Mucosa of gallbladder (tissue), 1 donor: ENCODE measurements around the gene GPR161. TPM values are rescaled to one million over a fixed set of nuclear protein-coding genes. Genes with fewer than 3 reads are reported as not detected.

ENCODE experiments used
- DNase-seq: peaks from one replicate; pipeline ENCODE4 v3.0.0-alpha.2; 2020; ENCODE audit warnings: low spot score
- total RNA-seq: library from RNA; stranded (reverse); gene quantifications from one replicate; pipeline ENCODE4 v1.2.1, GENCODE V29; 2021
- donor health status: DM: no; HTN: no; CAD: no.

Gene GPR161
- total RNA-seq, 1 donor from 2014 or later: 13.9 TPM

- no peak for DNase-seq
These were observed 25.7 kb downstream of the GPR161 start for GRCh38 chr1:168110896-168111545.

DNA sequence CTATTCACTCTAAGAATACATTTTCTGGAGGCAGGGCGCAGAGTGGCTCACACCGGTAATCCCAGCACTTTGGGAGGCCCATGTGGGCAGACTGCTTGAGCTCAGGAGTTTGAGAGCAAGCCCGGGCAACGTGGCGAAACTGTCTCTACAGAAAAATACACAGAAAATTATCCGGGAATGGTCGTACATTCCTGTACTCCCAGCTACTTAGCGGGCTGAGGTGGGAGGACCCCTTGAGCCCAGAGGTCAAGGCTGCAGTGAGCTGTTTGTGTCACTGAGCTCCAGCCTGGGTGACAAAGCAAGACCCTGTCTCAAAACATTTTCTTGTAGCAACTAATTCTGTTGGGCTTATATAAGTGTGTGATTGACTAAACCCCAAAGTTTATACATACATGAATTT, 30.5 kb downstream of the GPR161 start:
- DNase-seq: no peak

GRCh38 chr1:168105846-168106245, 30.9 kb downstream of the GPR161 start:
- no peak for DNase-seq

DNA sequence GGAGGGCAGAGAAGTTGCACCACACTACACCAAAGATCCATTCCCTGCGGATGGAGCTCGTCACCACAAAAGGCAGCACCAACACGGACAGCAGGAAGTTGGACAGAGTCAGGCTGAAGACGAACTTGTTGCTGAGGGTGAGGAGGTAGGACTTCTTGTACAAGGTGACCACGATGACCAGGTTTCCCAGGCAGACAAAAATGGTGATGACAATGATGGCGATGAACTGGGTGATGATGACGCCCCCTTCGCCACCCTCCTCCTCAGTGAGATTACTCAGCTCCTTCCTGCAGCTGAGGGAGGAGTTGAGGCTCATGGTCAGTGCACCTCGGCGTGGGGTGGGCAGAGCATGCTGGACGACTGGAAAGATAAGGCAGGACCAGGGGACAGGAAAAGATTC, 32.2 kb downstream of the GPR161 start:
- DNase-seq: no peak

GRCh38 chr1:168102487-168102886, 34.2 kb downstream of the GPR161 start:
- DNase-seq: no peak

DNA sequence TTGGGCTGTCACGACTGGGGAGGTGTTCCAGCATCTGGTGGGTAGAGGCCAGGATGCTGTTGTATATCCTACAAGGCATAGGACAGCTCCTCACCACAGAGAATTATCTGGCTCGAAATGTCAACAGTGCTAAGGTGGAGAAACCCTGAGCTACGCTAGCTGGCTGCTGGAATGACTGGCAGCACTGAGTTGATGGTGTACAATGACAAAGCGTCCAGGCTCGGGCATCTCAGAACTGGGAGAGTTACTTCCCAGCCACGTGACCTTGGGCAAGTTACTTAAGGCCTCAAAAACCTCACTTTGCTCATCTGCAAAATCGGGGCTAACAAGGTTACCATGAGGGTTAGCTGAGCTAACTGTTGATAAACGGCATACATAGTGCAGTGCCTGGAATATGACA, 35.4 kb downstream of the GPR161 start:
- no peak for DNase-seq

- DNase-seq: no peak
These were observed 36.3 kb downstream of the GPR161 start for GRCh38 chr1:168100315-168101002.

GRCh38 chr1:168099337-168099801, 37.4 kb downstream of the GPR161 start:
- DNase-seq: no peak

DNA sequence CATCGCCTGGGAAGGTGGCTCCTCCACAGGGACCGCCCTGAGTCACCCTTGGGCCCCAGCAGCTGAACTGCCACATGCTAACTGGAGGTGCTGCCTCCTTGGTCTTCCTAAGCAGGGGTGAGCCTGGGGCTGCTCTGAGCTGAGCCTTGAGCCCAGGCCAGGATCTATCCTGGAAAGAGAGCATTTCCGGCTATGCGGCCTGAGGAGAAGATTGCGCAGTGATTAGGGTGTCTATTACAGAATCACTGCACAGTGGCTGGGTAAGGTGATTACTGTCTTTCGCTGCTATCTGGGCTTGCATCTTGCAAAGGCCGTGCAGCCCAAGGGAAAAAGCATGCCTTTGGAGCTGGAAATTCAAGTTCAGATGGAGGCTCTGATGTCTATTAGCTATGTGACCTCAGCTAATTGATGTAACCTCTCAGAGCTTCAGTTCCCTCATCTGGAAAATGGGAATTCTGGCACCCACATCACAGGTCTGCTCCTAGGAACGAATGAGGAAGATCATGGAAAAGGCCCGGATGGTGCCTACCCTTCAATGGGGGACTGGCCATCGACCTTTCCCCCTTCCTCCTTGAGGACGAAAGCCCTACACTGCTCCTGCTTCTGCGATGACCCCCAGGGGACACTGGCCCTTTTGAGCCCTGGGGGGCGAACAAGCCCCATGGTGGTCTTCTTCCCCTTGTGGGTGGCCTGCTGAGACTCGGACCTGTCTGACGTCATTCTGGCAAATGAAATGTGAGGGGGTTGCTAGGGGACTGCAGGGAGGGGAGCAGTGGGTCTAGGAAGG, 38.0 kb downstream of the GPR161 start:
- no peak for DNase-seq

- DNase-seq: no peak
These were observed 38.7 kb downstream of the GPR161 start for GRCh38 chr1:168097921-168098528.

DNA sequence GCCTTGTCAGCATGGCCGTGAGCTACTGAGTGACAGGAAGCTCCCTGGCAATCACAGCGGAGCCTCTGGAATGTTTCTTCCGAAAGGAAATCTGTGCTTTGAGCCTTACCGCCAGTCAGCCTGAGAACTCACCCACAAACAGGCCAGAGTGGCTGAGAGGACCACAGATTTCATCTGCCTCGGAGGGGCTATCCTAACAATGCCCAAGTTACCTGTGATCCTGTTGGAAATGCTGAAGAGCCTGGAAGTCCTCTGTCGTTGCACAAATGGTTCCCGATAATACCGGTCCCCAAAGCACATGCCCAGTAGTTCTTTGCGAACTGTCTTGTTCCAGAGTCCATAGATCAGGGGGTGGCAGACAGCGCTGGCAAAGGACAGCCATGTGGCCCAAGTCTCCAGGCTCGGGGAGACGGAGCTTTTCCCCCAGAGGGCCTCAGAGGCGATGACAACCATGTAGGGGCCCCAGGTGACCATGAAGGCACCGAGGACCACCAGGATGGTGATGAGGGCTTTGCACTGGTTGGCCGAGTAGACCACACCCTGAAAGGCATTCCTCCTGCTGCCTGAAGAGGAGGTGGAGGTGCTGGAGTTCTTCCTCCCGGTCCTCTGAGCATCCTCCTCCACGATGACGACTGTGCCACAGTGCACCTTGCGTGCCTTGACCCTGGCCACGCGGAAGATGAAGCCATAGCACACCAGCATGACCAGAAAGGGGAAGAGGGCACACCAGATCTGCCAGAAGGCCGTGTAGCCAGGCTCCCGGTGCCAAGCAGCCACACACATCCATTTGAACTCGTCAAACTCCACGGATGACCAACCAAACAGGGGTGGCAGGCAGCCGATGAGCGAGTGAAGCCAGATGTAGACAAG, 40.2 kb downstream of the GPR161 start:
- no peak for DNase-seq

DNA sequence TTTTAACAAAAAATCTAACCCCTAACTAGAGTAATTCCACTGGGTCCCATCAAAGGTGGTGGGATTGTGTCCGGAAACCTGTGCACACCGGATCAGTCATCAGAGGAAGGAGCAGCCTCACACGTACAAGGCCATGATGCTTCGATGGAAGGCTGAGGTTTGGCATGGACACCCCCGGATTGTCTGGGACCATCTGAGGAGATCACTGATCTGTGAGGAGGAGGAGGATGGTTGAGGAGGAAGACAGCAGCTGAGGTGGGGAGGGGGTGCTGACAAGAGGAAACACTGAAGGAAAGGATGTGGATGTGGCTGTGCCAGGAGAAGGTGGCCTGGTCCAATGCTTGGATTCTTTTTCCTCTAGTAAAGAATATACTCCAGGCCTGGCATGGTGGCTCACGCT, 41.3 kb downstream of the GPR161 start:
- DNase-seq: no peak

DNA sequence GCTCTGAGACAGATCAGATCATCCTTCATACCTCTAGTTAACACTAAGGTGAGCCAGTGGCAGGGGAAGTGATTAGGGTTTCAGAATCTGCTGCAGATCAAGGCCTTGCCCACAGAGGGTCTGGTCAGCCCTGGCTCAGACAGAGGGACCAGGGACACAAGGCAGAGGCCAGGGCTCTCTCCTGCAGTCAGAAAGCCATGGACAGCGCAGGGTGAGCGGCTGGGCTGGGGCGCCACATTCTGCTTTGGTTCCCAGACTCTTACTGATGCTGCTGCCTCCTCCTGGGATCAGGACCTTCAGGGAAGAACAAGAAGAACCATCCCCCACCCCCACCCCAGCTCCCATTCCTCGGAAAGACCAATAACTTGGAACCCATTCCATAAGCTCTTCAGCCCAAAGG, 43.1 kb downstream of the GPR161 start:
- no peak for DNase-seq

DNA sequence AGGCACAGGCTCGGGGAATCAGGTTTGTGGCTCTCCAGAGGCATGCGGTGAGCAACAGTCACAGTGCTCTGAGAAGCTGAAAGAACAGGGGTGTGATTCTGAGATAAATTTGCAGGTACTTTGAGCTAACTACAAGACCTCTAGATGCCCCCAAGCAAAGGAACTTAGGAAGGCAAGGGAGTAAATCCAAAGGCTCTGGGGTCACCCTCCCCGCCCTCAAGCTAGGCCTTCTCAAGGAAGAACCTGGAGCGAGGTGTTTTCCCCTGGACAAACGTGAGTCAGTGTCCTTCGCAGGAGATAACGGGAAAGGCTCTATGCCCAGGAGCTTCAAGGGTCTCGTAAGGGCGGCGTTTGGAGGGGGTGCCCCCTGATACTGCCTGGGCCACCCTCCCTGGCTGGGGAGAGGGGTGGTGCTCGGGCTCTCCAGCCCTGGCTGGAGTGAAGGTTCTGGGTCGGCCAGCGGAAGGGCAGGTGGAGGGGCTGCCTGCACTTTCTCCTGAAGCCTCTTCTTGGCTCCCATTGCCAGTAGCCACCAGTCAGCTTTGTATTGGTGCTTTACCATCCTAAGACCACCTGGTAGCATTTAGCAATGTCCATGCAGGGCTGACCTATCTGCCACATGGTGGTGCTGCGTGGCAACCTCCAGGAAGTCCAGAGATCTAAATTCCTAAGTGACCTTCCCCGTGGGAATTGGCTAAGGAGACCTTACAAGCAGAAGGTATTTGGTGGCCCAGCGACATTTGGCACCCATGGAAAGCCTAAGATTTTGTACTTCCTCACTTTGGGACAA, 44.0 kb downstream of the GPR161 start:
- no peak for DNase-seq

DNA sequence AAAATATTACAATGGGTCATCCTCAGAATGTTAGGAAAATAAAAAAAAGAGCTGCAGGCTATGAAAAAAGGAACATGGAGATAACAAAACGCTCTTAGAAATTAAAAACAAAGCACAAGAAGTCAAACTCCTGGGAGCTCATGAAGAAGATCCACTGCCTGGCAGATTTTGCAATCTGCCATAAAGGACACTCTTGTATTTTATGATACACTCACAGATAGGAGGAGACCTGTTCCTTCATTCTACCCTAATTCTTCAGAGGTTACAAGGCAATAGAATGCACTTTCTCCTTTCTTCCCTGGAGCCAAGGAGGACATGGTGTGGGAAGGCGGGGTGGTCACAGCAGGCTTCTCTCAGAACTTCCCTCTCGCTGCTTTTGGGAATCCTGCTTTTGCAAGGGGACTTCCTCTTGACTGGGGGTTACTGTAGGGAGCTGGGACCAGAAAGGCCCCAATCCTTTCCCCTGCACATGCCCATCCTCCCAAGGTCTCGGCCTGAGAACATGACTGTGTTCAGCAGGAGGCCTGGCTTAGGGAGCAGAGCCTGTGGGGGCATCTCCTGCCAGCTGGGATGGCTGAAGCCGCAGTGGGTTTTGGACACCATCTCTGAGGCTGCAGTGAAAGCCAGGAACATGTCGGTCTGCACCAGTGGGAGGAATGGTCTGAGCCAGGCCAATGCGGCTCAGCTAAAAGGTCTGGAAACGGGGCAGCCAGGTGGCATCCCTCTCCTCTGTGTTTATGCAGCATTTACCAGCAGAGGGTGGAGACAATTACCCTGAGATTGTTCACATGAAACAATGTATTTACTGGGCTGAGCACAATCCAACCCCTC, 44.8 kb downstream of the GPR161 start:
- no peak for DNase-seq

- no peak for DNase-seq
These were observed 45.7 kb downstream of the GPR161 start for GRCh38 chr1:168091063-168091462.

- DNase-seq: no peak
These were observed 46.3 kb downstream of the GPR161 start for GRCh38 chr1:168090395-168090794.

- no peak for DNase-seq
These were observed 46.8 kb downstream of the GPR161 start for GRCh38 chr1:168089979-168090337.

DNA sequence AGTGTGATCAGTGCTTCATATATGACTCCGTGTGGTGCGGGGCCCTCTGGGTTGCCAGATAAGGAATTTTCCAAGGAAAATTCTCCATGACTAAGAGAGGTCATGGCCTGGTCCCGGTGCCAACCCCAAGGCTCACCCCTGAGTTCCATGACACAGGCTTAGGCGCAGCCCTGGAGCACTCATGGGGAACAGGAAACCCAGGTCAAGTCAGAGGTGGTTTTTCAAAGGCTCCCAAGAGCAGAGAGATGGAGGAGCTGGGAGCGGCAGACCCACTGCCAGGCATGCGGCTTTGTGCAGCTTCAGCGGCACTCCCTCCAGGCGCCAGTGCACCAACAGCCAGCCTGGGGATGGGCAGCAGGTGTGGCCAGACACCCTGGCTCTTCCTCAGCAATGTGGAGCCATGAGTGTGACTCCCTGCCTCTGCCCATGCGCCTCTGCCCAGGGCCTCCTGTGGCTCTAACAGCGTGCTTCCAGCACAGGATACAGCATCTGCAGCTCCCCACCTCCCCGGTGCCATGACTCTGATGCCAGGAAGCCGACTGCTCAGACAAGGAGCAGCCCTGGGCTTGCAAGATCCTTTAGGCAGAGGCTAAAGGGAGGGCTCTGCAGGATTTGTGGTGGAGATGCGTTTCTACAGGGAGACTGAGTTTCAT, 47.3 kb downstream of the GPR161 start:
- DNase-seq: no peak
